Left renal cortex interstitium (tissue), 4 donors: ENCODE results near the gene MYH10. TPM values are rescaled to one million over a fixed set of nuclear protein-coding genes. Genes with fewer than 3 reads are reported as not detected.

ENCODE experiments used
- DNase-seq, 4 donors: peaks; one replicate each; pipeline ENCODE4 v3.0.0-alpha.2; 2013; ENCODE audit warnings: low read depth in 4 of 4, low spot score in 2 of 4, missing footprints in 1 of 4
- polyA plus RNA-seq, 4 donors: library from polyadenylated mRNA; unstranded; fragments of 120-200 nt; gene quantifications; one replicate each; pipeline ENCODE4 v1.2.1, GENCODE V29; 2013; ENCODE audit not compliant: insufficient read length in 4 of 4

MYH10 gene
- polyA plus RNA-seq, 4 donors = 238 to 265 (median 259) TPM

GRCh38 chr17:8459107-8459506 is 171.4 kb downstream of the MYH10 start:
- no peak for DNase-seq

GRCh38 chr17:8458128-8458527 is 172.4 kb downstream of the MYH10 start:
- no peak for DNase-seq

GRCh38 chr17:8455665-8456209 is 174.8 kb downstream of the MYH10 start:
- DNase-seq = no peak

- no peak for DNase-seq
Measured at GRCh38 chr17:8453326-8453725, 177.2 kb downstream of the MYH10 start.

- DNase-seq = no peak
Measured at GRCh38 chr17:8451933-8452614, 178.5 kb downstream of the MYH10 start.

GRCh38 chr17:8448310-8448709 is 182.2 kb downstream of the MYH10 start:
- DNase-seq = no peak

GRCh38 chr17:8447799-8448198 is 182.7 kb downstream of the MYH10 start:
- DNase-seq = no peak

- no peak for DNase-seq
Measured at GRCh38 chr17:8445536-8445935, 185.0 kb downstream of the MYH10 start.

GRCh38 chr17:8444494-8444893 is 186.0 kb downstream of the MYH10 start:
- DNase-seq = no peak

- no peak for DNase-seq
Measured at GRCh38 chr17:8443756-8444155, 186.8 kb downstream of the MYH10 start.

- DNase-seq = no peak
Measured at GRCh38 chr17:8442310-8442709, 188.2 kb downstream of the MYH10 start.

- no peak for DNase-seq
Measured at GRCh38 chr17:8441690-8442089, 188.8 kb downstream of the MYH10 start.

- no peak for DNase-seq
Measured at GRCh38 chr17:8439681-8440080, 190.8 kb downstream of the MYH10 start.

GRCh38 chr17:8438441-8438840 is 192.1 kb downstream of the MYH10 start:
- no peak for DNase-seq

- peak in 2 of 4 donors; percentile 6 to 7 for DNase-seq
Measured at GRCh38 chr17:8436844-8437171, 193.7 kb downstream of the MYH10 start.

GRCh38 chr17:8436169-8436843 is 194.2 kb downstream of the MYH10 start:
- peak; percentile 36 to 58 (median 50) for DNase-seq

- peak; percentile 85 to 95 (median 95) for DNase-seq
Measured at GRCh38 chr17:8435245-8436168, 195.0 kb downstream of the MYH10 start, which contains the start of gene NDEL1. TSS of gene NDEL1 (plus strand) at chr17:8435884. CDS start at chr17:8444272, 8,388 bp downstream.

- DNase-seq = no peak
Measured at GRCh38 chr17:8430966-8431365, 199.6 kb downstream of the MYH10 start.

- no peak for DNase-seq
Measured at GRCh38 chr17:8426802-8427201, 203.7 kb downstream of the MYH10 start.

- DNase-seq = no peak
Measured at GRCh38 chr17:8426094-8426720, 204.3 kb downstream of the MYH10 start.
